Stimulated activated CD4-positive, alpha-beta T cell treated with anti-CD3 and anti-CD28 coated beads, Interleukin-1b, Interleukin-23, amount 100 ng/mL, for 24 hours (primary cell): ENCODE measurements around the gene BEND4.
"Not testable (repeated sequence)": the region's sequence is repeated elsewhere in the genome, so short reads cannot be mapped to it uniquely, and the experiment has no call there.

Experiments
- DNase-seq, 4 experiments: peaks; one replicate each; pipeline ENCODE4 v3.0.0-alpha.2; 2020; ENCODE audit warnings: low read depth in 4 of 4, low spot score in 1 of 4

The BEND4 gene

GRCh38 chr4:42152507-42153504 lies at the start of gene BEND4:
BEND4 (minus strand) TSS chr4:42152655; CDS start chr4:42152143, 512 bp downstream.
- DNase-seq: no peak

GRCh38 chr4:42197341-42197740 lies 44.9 kb upstream of the BEND4 start:
- no peak for DNase-seq

DNA sequence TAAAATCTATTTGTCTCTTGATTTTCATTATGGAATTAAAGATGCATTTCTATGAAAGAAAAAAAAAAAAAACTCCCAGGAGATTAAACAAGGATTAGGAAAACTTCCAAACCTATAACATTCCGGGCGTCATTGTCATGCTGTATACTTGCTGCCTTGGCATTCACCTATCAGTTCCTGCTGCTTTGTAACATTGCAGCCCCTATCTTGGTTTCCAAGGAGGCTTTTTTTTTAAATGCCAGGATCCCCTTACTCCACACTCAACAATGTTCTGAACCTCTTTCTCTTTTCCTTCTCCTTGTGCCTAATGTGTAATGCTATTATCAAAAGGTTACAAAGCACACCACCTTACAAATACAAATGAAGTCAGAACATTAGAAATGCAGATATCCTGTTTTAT lies 20.5 kb upstream of the BEND4 start:
- DNase-seq: no peak

DNA sequence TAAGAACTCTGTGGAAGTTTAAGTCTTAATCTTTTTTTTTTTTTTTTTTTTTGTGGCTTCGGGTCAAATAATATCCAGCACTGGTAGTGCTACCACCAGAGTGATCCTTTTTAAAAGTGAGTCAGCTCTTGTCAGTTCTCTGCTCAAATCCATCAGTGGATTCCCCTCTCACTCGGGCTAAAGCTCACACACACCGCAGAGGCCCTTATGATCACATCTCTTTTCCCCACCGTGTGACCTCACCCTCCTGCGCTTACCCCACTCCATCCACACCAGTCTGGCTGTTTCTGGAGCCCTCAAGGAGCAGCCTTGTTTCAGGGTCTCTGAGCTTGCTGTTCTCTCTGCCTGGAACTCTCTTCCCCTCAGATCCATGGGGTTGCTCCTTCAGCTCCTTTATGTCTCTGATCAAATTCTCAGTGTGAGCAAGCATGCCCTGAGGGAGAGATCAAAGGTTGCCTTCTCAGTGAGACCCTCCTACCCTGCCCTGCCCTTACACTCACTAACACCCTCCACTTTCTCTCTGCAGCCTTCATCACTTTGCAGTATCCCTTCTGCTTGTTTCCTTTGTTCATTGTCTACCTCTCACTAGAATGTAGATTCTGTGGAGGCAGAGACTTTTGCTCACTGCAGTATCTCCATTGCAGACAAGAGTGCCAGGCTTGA lies 19.8 kb upstream of the BEND4 start:
- DNase-seq: no peak

DNA sequence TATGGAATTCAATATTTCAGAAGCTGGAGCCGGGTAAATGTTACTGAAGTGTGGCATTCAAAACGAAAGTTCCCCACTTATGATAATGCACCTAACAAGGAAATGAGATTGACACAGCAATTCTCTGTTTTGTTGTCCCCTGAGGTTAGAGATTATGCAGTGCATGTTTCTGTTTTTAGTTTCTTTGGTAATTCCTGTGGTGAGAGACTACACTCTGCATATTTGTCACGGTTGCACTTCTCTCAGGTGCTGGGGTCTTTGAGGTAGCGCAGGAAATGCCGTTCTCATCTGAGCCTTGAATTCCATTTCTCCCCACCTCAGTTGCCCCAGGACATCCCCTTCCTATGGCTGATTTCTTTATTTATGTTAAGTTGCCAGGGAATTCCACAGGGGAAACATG lies 15.3 kb upstream of the BEND4 start:
- no peak for DNase-seq

GRCh38 chr4:42166186-42166585 lies 13.7 kb upstream of the BEND4 start:
- not testable (repeated sequence) for DNase-seq

- no peak for DNase-seq
Observed at GRCh38 chr4:42159271-42160001, 7.0 kb upstream of the BEND4 start.

DNA sequence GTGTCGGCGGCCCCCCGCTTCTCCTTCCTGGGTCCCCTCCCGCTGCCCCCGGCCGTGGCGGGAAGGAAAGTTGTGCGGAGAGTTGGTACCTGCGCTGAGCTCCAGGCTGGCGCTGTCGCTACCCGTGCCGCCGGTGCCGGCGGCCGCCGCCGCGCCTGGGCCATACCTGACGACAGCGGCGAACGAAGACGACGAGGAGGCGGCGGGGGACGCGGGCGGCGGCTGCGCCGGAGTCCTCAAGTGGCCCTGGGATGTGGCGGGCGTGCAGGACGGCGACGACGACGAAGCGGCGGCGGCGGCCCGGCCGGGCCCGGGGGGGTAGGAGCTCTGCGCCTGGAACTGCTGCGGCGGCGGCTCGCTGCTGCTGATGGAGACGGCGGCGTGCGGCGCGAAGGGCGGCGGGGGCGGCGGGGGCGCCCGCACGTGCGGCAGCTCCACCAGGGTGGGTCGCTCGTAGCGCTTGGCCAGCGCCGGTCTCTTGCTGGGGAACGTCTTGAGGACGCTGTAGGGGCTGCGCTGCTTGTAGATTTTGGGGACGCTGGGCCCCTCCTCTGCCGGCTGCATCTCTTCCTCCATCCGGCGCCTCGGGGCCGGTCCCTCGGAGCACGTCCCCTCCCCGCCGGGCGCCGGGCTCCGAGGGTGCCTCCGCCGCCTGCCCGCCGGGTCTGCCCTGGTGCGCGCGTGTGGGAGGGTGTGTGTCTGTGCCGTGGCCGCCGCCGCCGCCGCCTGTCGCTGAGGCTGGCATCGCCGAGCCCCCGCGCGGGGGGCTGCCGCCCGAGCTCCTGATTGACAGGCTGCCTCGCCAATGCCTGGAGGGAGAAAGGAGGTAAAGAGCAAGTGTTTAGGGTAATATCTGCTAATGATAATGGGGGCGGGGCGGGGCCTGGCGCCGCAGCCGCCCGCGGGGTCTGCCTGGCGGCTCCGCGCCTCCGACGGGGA lies 618 bp downstream of the BEND4 start:
- peak in 2 of 4 experiments; percentile 10 to 20 for DNase-seq

DNA sequence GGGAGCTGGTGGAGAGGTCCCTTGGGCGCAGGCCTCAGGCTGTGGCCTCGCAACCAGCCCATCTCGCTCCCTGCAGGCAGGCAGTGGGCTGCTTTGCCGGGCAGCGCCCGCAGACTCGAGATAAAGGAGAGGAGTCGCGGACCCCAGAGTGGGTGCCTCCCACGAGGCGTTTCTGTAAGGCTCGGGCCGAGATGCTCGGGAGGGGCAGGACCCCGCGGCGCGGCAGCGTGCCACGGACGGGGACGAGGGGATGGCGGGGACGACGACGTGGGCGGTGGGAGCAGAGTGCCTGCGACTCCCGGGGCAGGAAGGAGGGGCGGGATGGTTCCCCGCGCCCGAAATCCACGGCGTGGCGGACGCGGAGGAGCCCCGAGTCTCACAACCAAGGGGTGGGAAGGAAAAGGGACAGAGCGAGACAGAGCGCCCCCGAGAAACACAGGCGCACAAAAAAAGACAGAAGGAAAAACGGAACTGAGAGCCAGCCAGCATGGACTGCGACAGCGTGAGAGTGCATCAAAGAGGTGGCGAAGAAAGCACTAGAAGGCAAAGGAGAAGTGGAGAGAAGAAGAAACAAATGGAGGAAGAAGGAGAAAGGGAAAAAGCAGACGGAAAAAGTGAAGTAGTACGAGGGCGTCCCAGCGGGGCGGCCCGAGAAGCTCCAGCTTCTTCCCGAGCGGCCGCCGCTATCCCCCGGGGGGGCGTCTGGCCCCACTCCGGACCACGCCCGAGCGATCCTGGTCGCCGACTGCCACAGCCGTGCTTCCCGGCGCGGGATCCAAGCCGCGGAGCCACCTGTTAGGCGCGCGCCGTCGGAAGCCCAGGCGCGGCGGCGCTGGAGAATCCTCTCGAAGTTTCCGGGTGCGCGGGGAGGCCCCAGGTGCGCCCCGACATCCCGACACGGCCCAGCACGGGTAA lies 1.5 kb downstream of the BEND4 start:
- no peak for DNase-seq

- DNase-seq: no peak
Observed at GRCh38 chr4:42149004-42149403, 3.5 kb downstream of the BEND4 start.

GRCh38 chr4:42148425-42148824 lies 4.0 kb downstream of the BEND4 start:
- no peak for DNase-seq

DNA sequence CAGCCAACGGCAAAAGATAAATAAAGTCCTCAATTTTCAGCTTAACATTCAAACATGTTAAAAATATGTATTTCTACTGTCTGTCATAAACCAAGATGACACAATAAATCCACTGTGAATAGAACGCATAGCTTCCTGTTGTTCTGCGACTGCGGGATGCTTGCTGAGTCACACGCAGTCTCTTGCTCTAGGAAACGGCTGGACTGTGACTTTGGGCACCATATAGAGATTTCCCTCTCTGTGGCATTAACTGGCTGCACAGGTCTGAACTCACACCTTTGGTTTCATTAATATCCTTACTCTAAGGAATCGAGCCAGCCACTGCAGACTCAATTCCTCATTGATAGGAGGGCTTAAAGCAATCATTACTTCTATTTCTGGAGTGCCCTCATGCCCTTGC lies 8.4 kb downstream of the BEND4 start:
- no peak for DNase-seq

GRCh38 chr4:42142591-42142990 lies 9.9 kb downstream of the BEND4 start:
- DNase-seq: no peak

- DNase-seq: no peak
Observed at GRCh38 chr4:42136371-42136770, 16.1 kb downstream of the BEND4 start.

DNA sequence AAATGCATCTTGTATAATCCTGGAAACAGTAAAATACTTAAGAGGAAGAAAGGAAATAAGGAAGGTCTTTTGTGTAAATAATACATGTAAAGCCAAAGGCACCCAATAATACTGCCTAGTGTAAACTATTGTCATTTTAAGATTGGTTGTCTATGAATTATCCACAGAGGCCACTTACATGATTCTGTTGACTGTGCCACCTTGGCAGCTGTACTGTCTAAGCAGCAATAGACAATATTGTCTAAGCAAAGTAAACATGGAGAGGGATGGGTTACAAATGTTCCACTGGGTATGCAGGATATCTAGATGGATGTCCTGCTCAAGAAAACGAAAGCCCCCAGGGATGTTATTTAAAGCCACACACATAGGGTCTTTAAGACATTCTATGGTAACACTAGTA lies 19.4 kb downstream of the BEND4 start:
- DNase-seq: no peak

GRCh38 chr4:42132099-42132498 lies 20.4 kb downstream of the BEND4 start:
- no peak for DNase-seq

GRCh38 chr4:42123071-42123644 lies 29.3 kb downstream of the BEND4 start:
- DNase-seq: no peak

DNA sequence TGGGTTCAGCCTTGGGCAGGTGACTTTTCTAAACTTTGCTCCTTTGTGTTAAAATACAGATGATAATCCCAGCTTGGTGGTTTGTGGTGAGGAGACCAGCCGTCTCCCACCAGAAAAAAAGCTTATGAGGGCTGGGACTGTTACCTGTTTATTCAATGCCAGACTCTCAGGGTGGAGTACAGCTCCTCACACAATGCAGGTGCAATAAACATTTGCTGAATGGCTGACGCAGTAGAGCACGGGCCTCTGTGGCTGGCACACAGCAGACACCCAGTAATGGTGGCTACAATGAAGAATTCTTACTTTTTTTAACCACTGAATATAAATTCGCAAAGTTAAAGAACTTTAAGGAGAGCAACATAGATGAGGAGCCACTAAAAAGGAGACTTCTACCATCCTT lies 30.2 kb downstream of the BEND4 start:
- no peak for DNase-seq

DNA sequence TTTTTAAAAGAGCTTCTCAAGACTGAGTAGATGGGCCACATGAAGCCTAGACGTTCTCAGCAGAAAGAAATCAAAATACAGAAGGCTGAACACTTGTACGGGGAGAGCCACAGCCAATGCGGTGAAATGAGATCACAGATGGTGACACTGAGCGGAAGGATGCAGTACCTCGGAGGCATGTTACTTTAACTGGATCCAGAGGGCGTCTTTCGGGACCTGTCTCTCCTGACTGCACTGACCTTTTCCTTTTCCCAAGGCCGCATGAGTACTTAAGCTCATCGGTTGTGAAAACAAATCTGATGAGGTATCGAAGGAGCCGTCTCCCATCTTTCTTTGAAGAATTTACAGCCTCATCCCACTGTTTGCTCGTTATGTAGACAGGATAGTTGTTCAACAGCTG lies 32.6 kb downstream of the BEND4 start:
- DNase-seq: no peak
